Neutrophil (primary cell): ENCODE data around the gene FUT8.
"Not testable (repeated sequence)": the region's sequence is repeated elsewhere in the genome, so short reads cannot be mapped to it uniquely, and the experiment has no call there.

ENCODE experiments used
- H3K27ac ChIP-seq: fragments of 200-600 bp; sonication (generic); 2 replicates; pipeline ENCODE4 v1.5.1; 2016; ENCODE audit warnings: mild to moderate bottlenecking, moderate library complexity
- H3K27me3 ChIP-seq: fragments of 200-600 bp; sonication (generic); 2 replicates; pipeline ENCODE4 v1.6.0; 2016; ENCODE audit warnings: mild to moderate bottlenecking
- H3K36me3 ChIP-seq: fragments of 200-600 bp; sonication (generic); 2 replicates; pipeline ENCODE4 v1.5.1; 2017
- H3K4me1 ChIP-seq, 2 experiments: fragments of 200-600 bp in 1 of 2; sonication (generic) in 1 of 2; 1 replicate in 1 of 2; 2 replicates in 1 of 2; pipeline versions ENCODE4 v1.5.1 to v1.6.1; 2013 to 2016; ENCODE audit warnings: low read depth in 1 of 2, low read length in 1 of 2, mild to moderate bottlenecking in 1 of 2, moderate library complexity in 1 of 2; ENCODE audit not compliant: control insufficient read depth in 1 of 2, insufficient read depth in 1 of 2
- H3K4me3 ChIP-seq, 2 experiments: fragments of 200-600 bp in 1 of 2; sonication (generic) in 1 of 2; 1 replicate in 1 of 2; 2 replicates in 1 of 2; pipeline ENCODE4 v1.5.1; 2013 to 2016; ENCODE audit warnings: low read depth in 1 of 2, low read length in 1 of 2, mild to moderate bottlenecking in 1 of 2, moderate library complexity in 1 of 2
- H3K9me3 ChIP-seq: fragments of 200-600 bp; sonication (generic); 2 replicates; pipeline ENCODE4 v1.5.1; 2016
- CTCF ChIP-seq: fragments of 200-600 bp; sonication (generic); IDR thresholded peaks from 2 replicates; pipeline ENCODE4 v1.5.1; 2016; ENCODE audit warnings: antibody characterized with exemption

FUT8 gene

GRCh38 chr14:65703996-65704395 lies 291.5 kb downstream of the FUT8 start:
- Histone ChIP-seq H3K27me3 (no peaks in the 10 kb centered on the region), H3K4me1 (no peaks in the 10 kb centered on the region), H3K27ac (no peak overlapping the region), H3K4me3 (no peak overlapping the region), H3K36me3 (no peaks in the 10 kb centered on the region), H3K9me3 (no peaks in the 10 kb centered on the region)
- TF ChIP-seq CTCF: no peak

GRCh38 chr14:65704437-65704836 lies 291.9 kb downstream of the FUT8 start:
- no peak for TF ChIP-seq CTCF
- H3K4me3 ChIP-seq: no peak overlapping the region
- no peak overlapping the region for H3K27ac ChIP-seq
- H3K36me3 ChIP-seq: no peaks in the 10 kb centered on the region
- no peaks in the 10 kb centered on the region for H3K9me3 ChIP-seq
- no peaks in the 10 kb centered on the region for H3K4me1 ChIP-seq
- no peaks in the 10 kb centered on the region for H3K27me3 ChIP-seq

DNA sequence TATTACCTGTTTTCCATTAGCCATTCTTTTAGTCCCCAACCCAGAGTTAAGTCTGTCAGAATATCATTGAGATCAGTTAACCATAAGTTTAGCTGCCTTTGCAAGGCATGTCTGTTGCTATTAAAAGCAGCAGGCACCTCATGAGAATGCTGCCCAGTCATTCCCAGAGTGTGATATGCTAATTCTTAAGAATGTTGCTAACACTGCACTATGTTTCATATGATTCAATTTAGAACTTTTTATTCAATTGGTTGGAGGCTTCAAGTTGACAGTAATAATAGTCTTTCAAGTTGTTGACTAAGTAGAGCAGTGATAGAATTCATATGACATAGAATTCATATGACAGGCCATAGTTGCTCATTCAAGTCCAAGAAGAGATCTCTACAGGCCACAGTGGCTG lies 292.3 kb downstream of the FUT8 start:
- H3K36me3 ChIP-seq: no peaks in the 10 kb centered on the region
- TF ChIP-seq CTCF: no peak
- H3K27ac ChIP-seq: no peak overlapping the region
- H3K4me3 ChIP-seq: no peak overlapping the region
- no peaks in the 10 kb centered on the region for H3K9me3 ChIP-seq
- no peaks in the 10 kb centered on the region for H3K27me3 ChIP-seq
- no peaks in the 10 kb centered on the region for H3K4me1 ChIP-seq

GRCh38 chr14:65709576-65709975 lies 297.0 kb downstream of the FUT8 start:
- Histone ChIP-seq H3K36me3 (no peaks in the 10 kb centered on the region), H3K4me3 (no peak overlapping the region), H3K9me3 (no peaks in the 10 kb centered on the region), H3K27me3 (no peaks in the 10 kb centered on the region), H3K27ac (no peak overlapping the region), H3K4me1 (no peaks in the 10 kb centered on the region)
- TF ChIP-seq CTCF: no peak

GRCh38 chr14:65716813-65717212 lies 304.3 kb downstream of the FUT8 start:
- H3K9me3 ChIP-seq, H3K27me3 ChIP-seq, H3K36me3 ChIP-seq, H3K4me1 ChIP-seq, H3K27ac ChIP-seq, H3K4me3 ChIP-seq: not testable (repeated sequence)

GRCh38 chr14:65717384-65717915 lies 304.9 kb downstream of the FUT8 start:
- not testable (repeated sequence) for H3K4me1 ChIP-seq, H3K27me3 ChIP-seq, H3K9me3 ChIP-seq, H3K4me3 ChIP-seq, H3K27ac ChIP-seq, H3K36me3 ChIP-seq

DNA sequence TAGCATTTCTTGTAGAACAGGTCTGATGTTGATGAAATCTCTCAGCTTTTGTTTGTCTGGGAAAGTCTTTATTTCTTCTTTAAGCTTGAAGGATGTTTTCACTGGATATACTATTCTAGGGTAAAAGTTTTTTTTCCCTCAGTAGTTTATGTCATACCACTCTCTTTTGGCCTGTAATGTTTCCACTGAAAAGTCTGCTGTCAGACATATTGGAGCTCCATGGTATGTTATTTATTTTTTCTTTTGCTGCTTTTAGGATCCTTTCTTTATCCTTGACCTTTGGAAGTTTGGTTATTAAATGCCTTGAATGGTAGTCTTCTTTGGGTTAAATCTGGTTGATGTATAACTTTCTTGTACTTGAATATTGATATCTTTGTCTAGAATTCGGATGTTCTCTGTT lies 306.1 kb downstream of the FUT8 start:
- TF ChIP-seq CTCF: no peak
- Histone ChIP-seq H3K4me3 (no peak overlapping the region), H3K9me3 (no peaks in the 10 kb centered on the region), H3K27ac (no peak overlapping the region), H3K27me3 (no peaks in the 10 kb centered on the region), H3K36me3 (no peaks in the 10 kb centered on the region), H3K4me1 (no peaks in the 10 kb centered on the region)
